Tibial nerve (tissue), 3 donors: ENCODE data around the gene C12orf56.

ENCODE experiments used
- CTCF ChIP-seq, 5 experiments: fragments of 200-600 bp in 3 of 5; fragments of 450-650 bp in 2 of 5; sonication (generic) in 3 of 5; IDR thresholded peaks; one replicate each; pipeline ENCODE4 v1.5.1; 2016 to 2019; ENCODE audit warnings: antibody characterized with exemption in 5 of 5, mild to moderate bottlenecking in 3 of 5, moderate library complexity in 2 of 5
- POLR2A ChIP-seq, 2 donors: fragments of 450-650 bp; IDR thresholded peaks; one replicate each; pipeline ENCODE4 v1.6.1; 2017; ENCODE audit warnings: antibody characterized with exemption in 2 of 2, mild to moderate bottlenecking in 2 of 2, moderate library complexity in 2 of 2

- TF ChIP-seq CTCF (IDR thresholded peaks at IDR 0.05) (no peak), POLR2A (IDR thresholded peaks at IDR 0.05) (no peak)
Measured at GRCh38 chr12:64427988-64428387, 37.4 kb upstream of the C12orf56 start.
